CD4-positive, alpha-beta T cell treated with Interleukin-10 for 1 hour (primary cell): ENCODE measurements around the gene PLCD4.

ENCODE experiments used
- DNase-seq: peaks from one replicate; pipeline ENCODE4 v3.0.0-alpha.2; 2020

The PLCD4 gene

GRCh38 chr2:218622606-218623365, 15.1 kb downstream of the PLCD4 start:
- no peak for DNase-seq

- DNase-seq: no peak
Observed at GRCh38 chr2:218623366-218623705, 15.6 kb downstream of the PLCD4 start.

GRCh38 chr2:218626369-218626768, 18.7 kb downstream of the PLCD4 start:
- no peak for DNase-seq

GRCh38 chr2:218627939-218628338, 20.2 kb downstream of the PLCD4 start:
- no peak for DNase-seq

GRCh38 chr2:218631837-218632236, 24.1 kb downstream of the PLCD4 start:
- DNase-seq: no peak

- no peak for DNase-seq
Observed at GRCh38 chr2:218635719-218636118, 28.0 kb downstream of the PLCD4 start.

GRCh38 chr2:218638372-218638771, 30.7 kb downstream of the PLCD4 start:
- DNase-seq: no peak

GRCh38 chr2:218642121-218642656, 34.5 kb downstream of the PLCD4 start:
- no peak for DNase-seq

GRCh38 chr2:218642786-218643185, 35.1 kb downstream of the PLCD4 start:
- DNase-seq: no peak

- DNase-seq: no peak
Observed at GRCh38 chr2:218643751-218644310, 36.1 kb downstream of the PLCD4 start.

- DNase-seq: no peak
Observed at GRCh38 chr2:218644721-218645120, 37.0 kb downstream of the PLCD4 start.

GRCh38 chr2:218645126-218645525, 37.4 kb downstream of the PLCD4 start:
- no peak for DNase-seq

- peak; percentile 60 for DNase-seq
Observed at GRCh38 chr2:218648088-218648786, 40.5 kb downstream of the PLCD4 start.

- no peak for DNase-seq
Observed at GRCh38 chr2:218648787-218649100, 41.0 kb downstream of the PLCD4 start.

GRCh38 chr2:218655751-218656150, 48.1 kb downstream of the PLCD4 start:
- DNase-seq: no peak

- peak; percentile 50 for DNase-seq
Observed at GRCh38 chr2:218658671-218659257, 51.1 kb downstream of the PLCD4 start.

- DNase-seq: peak; percentile 93
Observed at GRCh38 chr2:218659258-218659987, 51.7 kb downstream of the PLCD4 start, which contains the start of the genes BCS1L and ZNF142. Gene BCS1L (plus strand): TSS chr2:218659683. CDS start chr2:218660988, 1,305 bp downstream. Gene ZNF142 (minus strand): TSS chr2:218659623. CDS start chr2:218656429, 3,194 bp downstream.

GRCh38 chr2:218659988-218660358, 52.3 kb downstream of the PLCD4 start:
- no peak for DNase-seq

GRCh38 chr2:218662377-218662776, 54.7 kb downstream of the PLCD4 start:
- no peak for DNase-seq

GRCh38 chr2:218662827-218663226, 55.1 kb downstream of the PLCD4 start:
- DNase-seq: no peak

GRCh38 chr2:218663901-218664300, 56.2 kb downstream of the PLCD4 start:
- DNase-seq: no peak

- DNase-seq: no peak
Observed at GRCh38 chr2:218664653-218665052, 57.0 kb downstream of the PLCD4 start.
